ENCODE data around the gene AP5M1.

AP5M1 gene

GRCh38 chr14:57287745-57288144 lies 19.0 kb downstream of the AP5M1 start:
- no peak overlapping the region for H3K9ac ChIP-seq (ENCODE audit: low read depth in 1 of 2, low read length in 2 of 2)
- H3K36me3 ChIP-seq (ENCODE audit: control insufficient read depth in 2 of 2, insufficient read depth in 2 of 2, low read length in 2 of 2), result peaks cover 21 to 47% of the 10 kb centered on the region in 2 donors
- no peak overlapping the region for H3K4me3 ChIP-seq (ENCODE audit: low read length in 2 of 2)
- H3K9me3 ChIP-seq (ENCODE audit: control insufficient read depth in 2 of 2, low read length in 2 of 2), result no peaks in the 10 kb centered on the region
- no peaks in the 10 kb centered on the region for H3K4me1 ChIP-seq (ENCODE audit: control insufficient read depth in 2 of 2, insufficient read depth in 2 of 2, low read length in 2 of 2)
- no peak overlapping the region for H3K27ac ChIP-seq (ENCODE audit: low read depth in 2 of 2, low read length in 2 of 2)
- H3K27me3 ChIP-seq (ENCODE audit: control insufficient read depth in 2 of 2, insufficient read depth in 2 of 2, low read length in 2 of 2), result no peaks in the 10 kb centered on the region

DNA sequence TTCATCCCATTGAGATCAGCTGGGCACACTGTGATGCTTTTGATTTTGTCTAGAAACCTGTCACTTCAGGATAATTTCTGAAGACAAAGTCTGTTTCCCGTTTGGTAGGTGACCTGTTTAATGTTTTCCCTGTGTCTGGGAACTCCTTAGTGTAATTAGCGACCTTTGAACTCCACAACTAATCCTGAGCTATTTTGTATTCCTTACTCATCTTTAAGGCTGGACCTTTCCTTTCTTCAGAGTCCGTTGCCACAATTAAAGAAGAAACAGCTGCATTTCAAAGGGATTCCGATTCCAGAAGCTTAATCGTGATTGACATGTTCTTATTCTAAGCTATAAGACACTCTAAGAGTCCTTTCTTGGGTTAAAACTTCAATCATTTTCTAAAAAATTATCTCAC lies 22.0 kb downstream of the AP5M1 start:
- H3K36me3 ChIP-seq (ENCODE audit: control insufficient read depth in 2 of 2, insufficient read depth in 2 of 2, low read length in 2 of 2), result peaks cover 14 to 23% of the 10 kb centered on the region in 2 donors

GRCh38 chr14:57291692-57292647 lies 23.2 kb downstream of the AP5M1 start:
- no peaks in the 10 kb centered on the region for H3K9me3 ChIP-seq (ENCODE audit: control insufficient read depth in 2 of 2, low read length in 2 of 2)
- H3K4me3 ChIP-seq (ENCODE audit: low read length in 2 of 2), result no peak overlapping the region
- H3K4me1 ChIP-seq (ENCODE audit: control insufficient read depth in 2 of 2, insufficient read depth in 2 of 2, low read length in 2 of 2), result no peaks in the 10 kb centered on the region
- no peak overlapping the region for H3K9ac ChIP-seq (ENCODE audit: low read depth in 1 of 2, low read length in 2 of 2)
- H3K27ac ChIP-seq (ENCODE audit: low read depth in 2 of 2, low read length in 2 of 2), result no peak overlapping the region
- H3K36me3 ChIP-seq (ENCODE audit: control insufficient read depth in 2 of 2, insufficient read depth in 2 of 2, low read length in 2 of 2), result peaks cover 10 to 16% of the 10 kb centered on the region in 2 donors
- H3K27me3 ChIP-seq (ENCODE audit: control insufficient read depth in 2 of 2, insufficient read depth in 2 of 2, low read length in 2 of 2), result no peaks in the 10 kb centered on the region

More for the DNA sequence above, 22.0 kb downstream of the AP5M1 start:
- Histone ChIP-seq H3K4me1 (ENCODE audit: control insufficient read depth in 2 of 2, insufficient read depth in 2 of 2, low read length in 2 of 2) (no peaks in the 10 kb centered on the region), H3K27me3 (ENCODE audit: control insufficient read depth in 2 of 2, insufficient read depth in 2 of 2, low read length in 2 of 2) (no peaks in the 10 kb centered on the region), H3K9me3 (ENCODE audit: control insufficient read depth in 2 of 2, low read length in 2 of 2) (no peaks in the 10 kb centered on the region), H3K4me3 (ENCODE audit: low read length in 2 of 2) (no peak overlapping the region), H3K27ac (ENCODE audit: low read depth in 2 of 2, low read length in 2 of 2) (no peak overlapping the region), H3K9ac (ENCODE audit: low read depth in 1 of 2, low read length in 2 of 2) (no peak overlapping the region)

DNA sequence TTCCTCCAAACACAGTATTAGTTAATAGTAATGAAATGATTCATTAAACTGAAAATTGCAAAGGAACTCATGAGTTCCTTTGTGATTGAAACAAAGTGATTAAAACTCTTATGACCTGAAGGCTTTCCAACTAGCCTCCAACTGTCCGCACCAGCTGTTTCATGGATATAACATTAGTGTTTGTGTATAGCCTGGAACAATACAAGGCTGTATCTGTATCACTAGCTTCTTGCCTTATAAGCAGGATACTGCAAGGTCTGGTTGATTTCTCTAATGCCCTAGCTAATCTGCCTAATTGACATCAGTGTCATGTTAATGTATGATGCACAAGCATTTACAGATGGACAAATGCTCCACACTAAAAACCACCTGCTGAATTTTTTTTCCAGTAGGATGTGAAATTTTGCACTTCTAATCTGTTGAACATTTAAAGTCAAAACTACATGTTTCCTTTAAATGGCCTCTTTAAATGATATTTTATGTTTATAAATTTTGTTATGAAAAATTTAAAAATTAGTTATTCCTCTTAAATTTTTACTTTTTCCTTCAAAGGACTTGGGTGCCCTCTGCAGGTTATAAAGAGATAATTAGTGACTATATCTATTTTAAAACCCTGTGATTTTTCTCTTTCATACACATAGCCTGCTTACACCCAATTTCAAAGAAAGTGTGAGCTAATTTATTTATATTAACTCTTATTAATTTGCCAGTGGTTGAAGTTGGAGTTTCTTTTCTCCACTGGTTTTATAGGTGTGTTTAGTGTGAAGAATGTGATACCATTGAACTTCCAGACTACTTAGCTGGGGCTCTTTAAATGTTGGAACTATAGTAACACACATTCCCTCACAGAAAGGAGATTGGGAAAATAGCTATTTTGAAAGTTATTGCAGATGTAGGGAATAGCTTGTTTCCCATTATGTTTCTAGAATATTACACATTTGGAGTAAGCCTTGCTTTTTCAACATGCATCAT lies 25.4 kb downstream of the AP5M1 start:
- Histone ChIP-seq H3K4me3 (ENCODE audit: low read length in 2 of 2) (no peak overlapping the region), H3K27ac (ENCODE audit: low read depth in 2 of 2, low read length in 2 of 2) (no peak overlapping the region), H3K4me1 (ENCODE audit: control insufficient read depth in 2 of 2, insufficient read depth in 2 of 2, low read length in 2 of 2) (no peaks in the 10 kb centered on the region), H3K9me3 (ENCODE audit: control insufficient read depth in 2 of 2, low read length in 2 of 2) (no peaks in the 10 kb centered on the region), H3K36me3 (ENCODE audit: control insufficient read depth in 2 of 2, insufficient read depth in 2 of 2, low read length in 2 of 2) (peaks cover 2 to 9% of the 10 kb centered on the region in 2 donors), H3K27me3 (ENCODE audit: control insufficient read depth in 2 of 2, insufficient read depth in 2 of 2, low read length in 2 of 2) (no peaks in the 10 kb centered on the region), H3K9ac (ENCODE audit: low read depth in 1 of 2, low read length in 2 of 2) (no peak overlapping the region)

DNA sequence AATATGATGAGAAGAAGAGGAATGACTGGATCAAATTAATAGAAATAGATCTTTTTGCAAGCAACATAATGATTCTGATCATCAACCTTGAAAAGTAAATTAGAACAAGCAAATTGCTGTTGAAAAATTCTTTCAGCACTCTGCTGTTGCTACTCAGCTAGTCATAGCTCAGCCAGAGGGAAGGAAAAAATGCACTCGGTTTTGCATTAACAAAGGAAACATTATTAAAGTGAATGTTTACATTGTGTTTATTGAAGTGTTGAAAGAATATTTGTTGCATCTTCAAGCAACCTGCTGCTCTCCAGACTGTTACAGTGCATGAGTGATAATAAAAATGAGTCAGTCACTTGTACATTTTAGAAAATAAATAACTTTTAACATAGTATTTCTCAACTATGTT lies 26.5 kb downstream of the AP5M1 start:
- Histone ChIP-seq H3K9ac (ENCODE audit: low read depth in 1 of 2, low read length in 2 of 2) (no peak overlapping the region), H3K9me3 (ENCODE audit: control insufficient read depth in 2 of 2, low read length in 2 of 2) (no peaks in the 10 kb centered on the region), H3K4me3 (ENCODE audit: low read length in 2 of 2) (no peak overlapping the region), H3K4me1 (ENCODE audit: control insufficient read depth in 2 of 2, insufficient read depth in 2 of 2, low read length in 2 of 2) (no peaks in the 10 kb centered on the region), H3K36me3 (ENCODE audit: control insufficient read depth in 2 of 2, insufficient read depth in 2 of 2, low read length in 2 of 2) (peaks cover 0 to 6% of the 10 kb centered on the region in 2 donors), H3K27ac (ENCODE audit: low read depth in 2 of 2, low read length in 2 of 2) (no peak overlapping the region), H3K27me3 (ENCODE audit: control insufficient read depth in 2 of 2, insufficient read depth in 2 of 2, low read length in 2 of 2) (no peaks in the 10 kb centered on the region)

GRCh38 chr14:57297852-57298251 lies 29.1 kb downstream of the AP5M1 start:
- Histone ChIP-seq H3K9ac (ENCODE audit: low read depth in 1 of 2, low read length in 2 of 2) (no peak overlapping the region), H3K27me3 (ENCODE audit: control insufficient read depth in 2 of 2, insufficient read depth in 2 of 2, low read length in 2 of 2) (no peaks in the 10 kb centered on the region), H3K4me1 (ENCODE audit: control insufficient read depth in 2 of 2, insufficient read depth in 2 of 2, low read length in 2 of 2) (no peaks in the 10 kb centered on the region), H3K36me3 (ENCODE audit: control insufficient read depth in 2 of 2, insufficient read depth in 2 of 2, low read length in 2 of 2) (no peaks in the 10 kb centered on the region), H3K4me3 (ENCODE audit: low read length in 2 of 2) (no peak overlapping the region), H3K27ac (ENCODE audit: low read depth in 2 of 2, low read length in 2 of 2) (no peak overlapping the region), H3K9me3 (ENCODE audit: control insufficient read depth in 2 of 2, low read length in 2 of 2) (no peaks in the 10 kb centered on the region)

DNA sequence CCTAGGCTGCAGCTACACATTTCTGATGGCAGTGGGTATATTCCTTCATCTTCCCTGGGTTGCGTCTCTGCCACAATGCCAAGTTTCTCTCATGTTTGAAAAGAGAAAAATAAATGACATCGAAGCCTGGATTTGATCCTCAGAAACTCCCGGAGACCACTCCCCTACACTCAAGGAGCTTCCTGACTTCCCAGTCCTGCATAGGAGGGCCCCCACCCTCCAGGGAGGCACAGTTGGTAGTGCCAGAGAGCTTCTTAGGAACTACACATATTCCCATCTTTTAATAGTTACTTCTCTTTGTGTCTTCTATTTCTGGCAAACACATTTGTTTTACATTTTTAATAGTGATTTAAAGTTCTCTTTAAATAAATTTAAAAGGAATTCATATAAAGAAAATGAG lies 30.7 kb downstream of the AP5M1 start:
- no peak overlapping the region for H3K27ac ChIP-seq (ENCODE audit: low read depth in 2 of 2, low read length in 2 of 2)
- no peak overlapping the region for H3K4me3 ChIP-seq (ENCODE audit: low read length in 2 of 2)
- no peak overlapping the region for H3K9ac ChIP-seq (ENCODE audit: low read depth in 1 of 2, low read length in 2 of 2)
- no peaks in the 10 kb centered on the region for H3K36me3 ChIP-seq (ENCODE audit: control insufficient read depth in 2 of 2, insufficient read depth in 2 of 2, low read length in 2 of 2)
- H3K27me3 ChIP-seq (ENCODE audit: control insufficient read depth in 2 of 2, insufficient read depth in 2 of 2, low read length in 2 of 2), result no peaks in the 10 kb centered on the region
- no peaks in the 10 kb centered on the region for H3K4me1 ChIP-seq (ENCODE audit: control insufficient read depth in 2 of 2, insufficient read depth in 2 of 2, low read length in 2 of 2)
- H3K9me3 ChIP-seq (ENCODE audit: control insufficient read depth in 2 of 2, low read length in 2 of 2), result no peaks in the 10 kb centered on the region

DNA sequence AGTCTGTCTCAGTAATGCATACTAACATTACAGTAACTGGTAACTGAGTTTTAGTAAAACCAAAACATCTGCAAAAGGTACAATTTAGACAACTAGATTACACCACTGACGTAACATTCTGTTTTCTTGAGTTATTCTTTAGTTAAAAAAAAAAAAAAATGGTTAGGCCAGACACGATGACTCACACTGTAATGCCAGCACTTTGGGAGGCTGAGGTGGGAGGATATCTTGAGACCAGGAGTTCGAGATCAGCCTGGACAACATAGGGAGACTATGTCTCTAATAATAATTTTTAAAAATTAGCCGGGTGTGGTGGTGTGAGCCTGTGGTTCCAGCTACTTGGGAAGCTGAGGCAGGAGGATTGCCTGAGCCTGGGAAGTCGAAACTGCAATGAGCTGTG lies 34.1 kb downstream of the AP5M1 start:
- Histone ChIP-seq H3K36me3 (ENCODE audit: control insufficient read depth in 2 of 2, insufficient read depth in 2 of 2, low read length in 2 of 2) (no peaks in the 10 kb centered on the region), H3K27me3 (ENCODE audit: control insufficient read depth in 2 of 2, insufficient read depth in 2 of 2, low read length in 2 of 2) (no peaks in the 10 kb centered on the region), H3K4me1 (ENCODE audit: control insufficient read depth in 2 of 2, insufficient read depth in 2 of 2, low read length in 2 of 2) (no peaks in the 10 kb centered on the region), H3K9ac (ENCODE audit: low read depth in 1 of 2, low read length in 2 of 2) (no peak overlapping the region), H3K4me3 (ENCODE audit: low read length in 2 of 2) (no peak overlapping the region), H3K27ac (ENCODE audit: low read depth in 2 of 2, low read length in 2 of 2) (no peak overlapping the region), H3K9me3 (ENCODE audit: control insufficient read depth in 2 of 2, low read length in 2 of 2) (no peaks in the 10 kb centered on the region)

- H3K27ac ChIP-seq (ENCODE audit: low read depth in 2 of 2, low read length in 2 of 2), result no peak overlapping the region
- no peaks in the 10 kb centered on the region for H3K27me3 ChIP-seq (ENCODE audit: control insufficient read depth in 2 of 2, insufficient read depth in 2 of 2, low read length in 2 of 2)
- H3K9ac ChIP-seq (ENCODE audit: low read depth in 1 of 2, low read length in 2 of 2), result no peak overlapping the region
- no peaks in the 10 kb centered on the region for H3K9me3 ChIP-seq (ENCODE audit: control insufficient read depth in 2 of 2, low read length in 2 of 2)
- no peaks in the 10 kb centered on the region for H3K4me1 ChIP-seq (ENCODE audit: control insufficient read depth in 2 of 2, insufficient read depth in 2 of 2, low read length in 2 of 2)
- no peak overlapping the region for H3K4me3 ChIP-seq (ENCODE audit: low read length in 2 of 2)
- no peaks in the 10 kb centered on the region for H3K36me3 ChIP-seq (ENCODE audit: control insufficient read depth in 2 of 2, insufficient read depth in 2 of 2, low read length in 2 of 2)
Measured at GRCh38 chr14:57314396-57315089, 45.8 kb downstream of the AP5M1 start.

All from mucosa of rectum (tissue), 2 donors.